ENCODE results near the gene MISP.
A peak's percentile ranks its signal among the peaks of the same experiment; 100 is the strongest.

Gene MISP

GRCh38 chr19:704447-704741 is 46.5 kb upstream of the MISP start:
- H3K27me3 ChIP-seq (ENCODE audit: insufficient read depth, poor library complexity, severe bottlenecking) = peaks cover under 1% of the 10 kb centered on the region
- no peak for TF ChIP-seq CTCF (IDR thresholded peaks at IDR 0.05; ENCODE audit: insufficient read depth, low read length)
- TF ChIP-seq POLR2AphosphoS5 (IDR thresholded peaks at IDR 0.05; ENCODE audit: low read depth) = no peak
- no peak for TF ChIP-seq REST (IDR thresholded peaks at IDR 0.05; ENCODE audit: insufficient replicate concordance, low read depth)
- no peak for TF ChIP-seq SPI1 (IDR thresholded peaks at IDR 0.05; ENCODE audit: borderline replicate concordance, low read depth)
- no peak for TF ChIP-seq GABPA (IDR thresholded peaks at IDR 0.05; ENCODE audit: low read depth)
- peak overlapping the region; percentile 43; the same call in 1 of the 2 replicates for H3K27ac ChIP-seq (replicated peaks)
- no peak for DNase-seq (ENCODE audit: low read depth in 1 of 2, low spot score in 1 of 2)
- H3K4me3 ChIP-seq (replicated peaks; ENCODE audit: insufficient read depth, low read length) = peak overlapping the region; percentile 17

- H3K4me3 ChIP-seq (replicated peaks; ENCODE audit: insufficient read depth, low read length) = no peak within 1 kb of the TSS; the same call in 1 of the 2 replicates
- peaks cover 12% of the 10 kb centered on the region for H3K27me3 ChIP-seq (ENCODE audit: insufficient read depth, poor library complexity, severe bottlenecking)
- no peak for DNase-seq (ENCODE audit: low read depth in 1 of 2, low spot score in 1 of 2)
- no peak for TF ChIP-seq POLR2AphosphoS5 (IDR thresholded peaks at IDR 0.05; ENCODE audit: low read depth)
- no peak within 1 kb of the TSS for H3K27ac ChIP-seq (replicated peaks)
Measured at GRCh38 chr19:708154-709143, 42.5 kb upstream of the MISP start, which contains the start of gene PALM. PALM (plus strand) TSS chr19:708935; CDS start chr19:709147, 212 bp downstream.

- H3K4me3 ChIP-seq (replicated peaks; ENCODE audit: insufficient read depth, low read length) = no peak overlapping the region; the same call in 1 of the 2 replicates
- peaks cover 12% of the 10 kb centered on the region for H3K27me3 ChIP-seq (ENCODE audit: insufficient read depth, poor library complexity, severe bottlenecking)
- H3K27ac ChIP-seq (replicated peaks) = no peak overlapping the region
- no peak for TF ChIP-seq REST (IDR thresholded peaks at IDR 0.05; ENCODE audit: insufficient replicate concordance, low read depth)
- no peak for TF ChIP-seq SPI1 (IDR thresholded peaks at IDR 0.05; ENCODE audit: borderline replicate concordance, low read depth)
- TF ChIP-seq POLR2AphosphoS5 (IDR thresholded peaks at IDR 0.05; ENCODE audit: low read depth) = no peak
- TF ChIP-seq GABPA (IDR thresholded peaks at IDR 0.05; ENCODE audit: low read depth) = no peak
- no peak for TF ChIP-seq CTCF (IDR thresholded peaks at IDR 0.05; ENCODE audit: insufficient read depth, low read length)
- DNase-seq (ENCODE audit: low read depth in 1 of 2, low spot score in 1 of 2) = no peak
Measured at GRCh38 chr19:709196-709964, 41.5 kb upstream of the MISP start.

- H3K4me3 ChIP-seq (replicated peaks; ENCODE audit: insufficient read depth, low read length) = no peak overlapping the region
- H3K27me3 ChIP-seq (ENCODE audit: insufficient read depth, poor library complexity, severe bottlenecking) = peaks cover 12% of the 10 kb centered on the region
- no peak overlapping the region for H3K27ac ChIP-seq (replicated peaks)
- TF ChIP-seq REST (IDR thresholded peaks at IDR 0.05; ENCODE audit: insufficient replicate concordance, low read depth) (no peak), GABPA (IDR thresholded peaks at IDR 0.05; ENCODE audit: low read depth) (no peak), SPI1 (IDR thresholded peaks at IDR 0.05; ENCODE audit: borderline replicate concordance, low read depth) (no peak), CTCF (IDR thresholded peaks at IDR 0.05; ENCODE audit: insufficient read depth, low read length) (no peak), POLR2AphosphoS5 (IDR thresholded peaks at IDR 0.05; ENCODE audit: low read depth) (no peak)
- no peak for DNase-seq (ENCODE audit: low read depth in 1 of 2, low spot score in 1 of 2)
Measured at GRCh38 chr19:709965-710571, 40.8 kb upstream of the MISP start.
